Measurements from ENCODE around the gene MACC1. TPM values are rescaled to one million over a fixed set of nuclear protein-coding genes. Genes with fewer than 3 reads are reported as not detected.

The MACC1 gene
- total and polyA plus RNA-seq, 10 of the 15 experiments (the other 5 are each of a cell fraction or from before 2014, with no cell fraction given): 6.0 to 61.1 (median 12.7) TPM

DNA sequence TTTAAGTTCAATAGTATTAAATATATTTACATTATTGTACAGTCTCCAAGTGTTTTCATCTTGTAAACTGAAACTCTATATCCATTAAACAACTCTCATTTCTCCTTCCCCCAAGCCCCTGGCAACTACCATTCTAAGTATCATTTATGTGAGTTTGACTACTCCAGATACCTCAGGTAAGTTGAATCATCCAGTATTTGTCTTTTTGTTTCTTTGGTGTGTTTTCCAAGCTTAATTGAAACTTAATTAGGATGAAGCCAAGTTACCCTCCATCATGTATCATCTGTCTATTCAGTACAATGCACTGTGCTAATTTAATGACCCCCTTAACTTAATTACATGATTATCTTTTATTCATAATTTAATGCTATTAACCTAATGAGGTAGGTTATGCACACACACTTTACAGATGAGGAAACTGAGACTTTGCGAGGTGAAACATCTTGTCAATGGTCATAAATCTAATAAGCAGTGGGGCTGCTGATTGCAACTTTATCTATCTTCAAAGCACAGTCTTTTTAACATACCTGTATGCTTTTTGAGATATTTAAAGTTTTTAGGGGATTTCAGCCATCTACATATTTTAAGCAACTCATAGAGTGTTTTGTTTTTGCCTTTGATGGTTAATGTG lies 663 bp downstream of the MACC1 start:
- ATAC-seq (no peak), FAIRE-seq (no peak), DNase-seq (ENCODE audit: low read depth, low spot score) (no peak)
- Histone ChIP-seq H3K79me2 (ENCODE audit: control insufficient read depth, insufficient read depth, low read length) (peaks cover 58% of the 10 kb centered on the region), H3K4me1 (ENCODE audit: control insufficient read depth, insufficient read depth, low read length) (peaks cover 34% of the 10 kb centered on the region), H3K4me2 (ENCODE audit: control insufficient read depth, insufficient read depth) (peak overlapping the region; percentile 91), H3K9ac (ENCODE audit: control insufficient read depth, insufficient read depth, low read length) (peak overlapping the region; percentile 58), H3K27ac (ENCODE audit: control insufficient read depth, insufficient read depth) (peak overlapping the region; percentile 63), H3K9me3 (replicated peaks; ENCODE audit: control insufficient read depth, insufficient read depth, low read length) (peaks cover 14% of the 10 kb centered on the region; the same call in 2 of the 3 replicates), H2AFZ (ENCODE audit: control insufficient read depth, low read depth, low read length) (no peak overlapping the region; the same call in 1 of the 2 replicates), H3K36me3 (ENCODE audit: control insufficient read depth in 2 of 2, insufficient read depth in 2 of 2, low read length in 1 of 2) (peaks cover 0 to 4% of the 10 kb centered on the region in 2 experiments; a peak in 2 of 4 replicates), H3K27me3 (replicated peaks in 1 of 2; ENCODE audit: control insufficient read depth in 2 of 2, insufficient read depth in 2 of 2, low read length in 1 of 2) (no peaks in the 10 kb centered on the region), H3K4me3 (peak overlapping the region; percentile 55), H4K20me1 (ENCODE audit: control insufficient read depth, insufficient read depth) (no peaks in the 10 kb centered on the region)
- CTCF ChIA-PET: interaction anchor here (0.9 to 8.1 kb wide), 12 partner anchors 13 to 195 kb away, joined by 3 to 159 read pairs (median 4); partner anchors contain the start of gene ITGB8
- in situ Hi-C loops (cut with MboI) (loop anchor here (5.0 kb wide), 1 partner anchor 71 kb away; no protein-coding TSS in a partner anchor), intact Hi-C loops (cut with micrococcal nuclease; ENCODE audit: unreplicated experiment) (loop anchor here (1.0 kb wide), 2 partner anchors 17 to 113 kb away; no protein-coding TSS in a partner anchor)
- SMC1A ChIA-PET (ENCODE audit: uncharacterized antibody, unreplicated experiment): interaction anchor here (0.8 to 16.9 kb wide), 10 partner anchors 13 to 107 kb away, joined by 3 to 474 read pairs (median 24); no protein-coding TSS in a partner anchor
- POLR2A ChIA-PET: interaction anchor here (0.5 to 5.9 kb wide), 9 partner anchors 22 to 252 kb away, joined by 3 to 151 read pairs (median 4); no protein-coding TSS in a partner anchor
- WGBS (ENCODE audit: insufficient coverage, insufficient replicate concordance, low lambda C conversion rate, missing lambda C conversion rate): 0% methylated on average over 1 of the region's 1 CpG
- TSS peak; percentile 63 for BruUV-seq (replicated peaks)
- RAD21 ChIA-PET (ENCODE audit: unreplicated experiment): interaction anchor here (0.9 to 7.9 kb wide), 14 partner anchors 13 to 117 kb away, joined by 3 to 230 read pairs (median 9); partner anchors contain the start of gene ITGB8
- TF ChIP-seq, protein P1, sequence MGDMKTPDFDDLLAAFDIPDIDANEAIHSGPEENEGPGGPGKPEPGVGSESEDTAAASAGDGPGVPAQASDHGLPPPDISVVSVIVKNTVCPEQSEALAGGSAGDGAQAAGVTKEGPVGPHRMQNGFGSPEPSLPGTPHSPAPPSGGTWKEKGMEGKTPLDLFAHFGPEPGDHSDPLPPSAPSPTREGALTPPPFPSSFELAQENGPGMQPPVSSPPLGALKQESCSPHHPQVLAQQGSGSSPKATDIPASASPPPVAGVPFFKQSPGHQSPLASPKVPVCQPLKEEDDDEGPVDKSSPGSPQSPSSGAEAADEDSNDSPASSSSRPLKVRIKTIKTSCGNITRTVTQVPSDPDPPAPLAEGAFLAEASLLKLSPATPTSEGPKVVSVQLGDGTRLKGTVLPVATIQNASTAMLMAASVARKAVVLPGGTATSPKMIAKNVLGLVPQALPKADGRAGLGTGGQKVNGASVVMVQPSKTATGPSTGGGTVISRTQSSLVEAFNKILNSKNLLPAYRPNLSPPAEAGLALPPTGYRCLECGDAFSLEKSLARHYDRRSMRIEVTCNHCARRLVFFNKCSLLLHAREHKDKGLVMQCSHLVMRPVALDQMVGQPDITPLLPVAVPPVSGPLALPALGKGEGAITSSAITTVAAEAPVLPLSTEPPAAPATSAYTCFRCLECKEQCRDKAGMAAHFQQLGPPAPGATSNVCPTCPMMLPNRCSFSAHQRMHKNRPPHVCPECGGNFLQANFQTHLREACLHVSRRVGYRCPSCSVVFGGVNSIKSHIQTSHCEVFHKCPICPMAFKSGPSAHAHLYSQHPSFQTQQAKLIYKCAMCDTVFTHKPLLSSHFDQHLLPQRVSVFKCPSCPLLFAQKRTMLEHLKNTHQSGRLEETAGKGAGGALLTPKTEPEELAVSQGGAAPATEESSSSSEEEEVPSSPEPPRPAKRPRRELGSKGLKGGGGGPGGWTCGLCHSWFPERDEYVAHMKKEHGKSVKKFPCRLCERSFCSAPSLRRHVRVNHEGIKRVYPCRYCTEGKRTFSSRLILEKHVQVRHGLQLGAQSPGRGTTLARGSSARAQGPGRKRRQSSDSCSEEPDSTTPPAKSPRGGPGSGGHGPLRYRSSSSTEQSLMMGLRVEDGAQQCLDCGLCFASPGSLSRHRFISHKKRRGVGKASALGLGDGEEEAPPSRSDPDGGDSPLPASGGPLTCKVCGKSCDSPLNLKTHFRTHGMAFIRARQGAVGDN (IDR thresholded peaks at IDR 0.05): 0 out of 2 replicates have a peak, but pooled peaks have one; percentile 25
- TF ChIP-seq, protein P2, sequence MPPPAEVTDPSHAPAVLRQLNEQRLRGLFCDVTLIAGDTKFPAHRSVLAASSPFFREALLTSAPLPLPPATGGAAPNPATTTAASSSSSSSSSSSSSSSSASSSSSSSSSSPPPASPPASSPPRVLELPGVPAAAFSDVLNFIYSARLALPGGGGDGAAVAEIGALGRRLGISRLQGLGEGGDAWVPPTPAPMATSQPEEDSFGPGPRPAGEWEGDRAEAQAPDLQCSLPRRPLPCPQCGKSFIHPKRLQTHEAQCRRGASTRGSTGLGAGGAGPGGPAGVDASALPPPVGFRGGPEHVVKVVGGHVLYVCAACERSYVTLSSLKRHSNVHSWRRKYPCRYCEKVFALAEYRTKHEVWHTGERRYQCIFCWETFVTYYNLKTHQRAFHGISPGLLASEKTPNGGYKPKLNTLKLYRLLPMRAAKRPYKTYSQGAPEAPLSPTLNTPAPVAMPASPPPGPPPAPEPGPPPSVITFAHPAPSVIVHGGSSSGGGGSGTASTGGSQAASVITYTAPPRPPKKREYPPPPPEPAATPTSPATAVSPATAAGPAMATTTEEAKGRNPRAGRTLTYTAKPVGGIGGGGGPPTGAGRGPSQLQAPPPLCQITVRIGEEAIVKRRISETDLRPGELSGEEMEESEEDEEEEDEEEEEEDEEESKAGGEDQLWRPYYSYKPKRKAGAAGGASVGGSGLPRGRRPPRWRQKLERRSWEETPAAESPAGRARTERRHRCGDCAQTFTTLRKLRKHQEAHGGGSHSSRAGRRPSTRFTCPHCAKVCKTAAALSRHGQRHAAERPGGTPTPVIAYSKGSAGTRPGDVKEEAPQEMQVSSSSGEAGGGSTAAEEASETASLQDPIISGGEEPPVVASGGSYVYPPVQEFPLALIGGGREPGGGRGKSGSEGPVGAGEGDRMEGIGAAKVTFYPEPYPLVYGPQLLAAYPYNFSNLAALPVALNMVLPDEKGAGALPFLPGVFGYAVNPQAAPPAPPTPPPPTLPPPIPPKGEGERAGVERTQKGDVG (CRISPR knock-in tag; IDR thresholded peaks at IDR 0.05): no peak
- no peak for TF ChIP-seq STAT3 (IDR thresholded peaks at IDR 0.05; ENCODE audit: low read depth, low read length)
- peak; percentile 71; the same call in 1 of the 2 replicates for TF ChIP-seq LARP7 (IDR thresholded peaks at IDR 0.05)
- TF ChIP-seq KDM1A (IDR thresholded peaks at IDR 0.05; ENCODE audit: borderline replicate concordance): no peak
- peak; percentile 7; the same call in 1 of the 2 replicates for TF ChIP-seq RAD51 (IDR thresholded peaks at IDR 0.05)
- TF ChIP-seq CHD1 (IDR thresholded peaks at IDR 0.05; ENCODE audit: low read depth, low read length): no peak
- TF ChIP-seq BMI1 (IDR thresholded peaks at IDR 0.05; ENCODE audit: borderline replicate concordance): peak; percentile 26; the same call in 1 of the 2 replicates
- TF ChIP-seq NR2F1 (conservative IDR thresholded peaks at IDR 0.05): no peak
- no peak for TF ChIP-seq NFYA (IDR thresholded peaks at IDR 0.05; ENCODE audit: borderline replicate concordance, low read depth, low read length)
- no peak for TF ChIP-seq RBBP5 (conservative IDR thresholded peaks at IDR 0.05)
- no peak for TF ChIP-seq PAX5 (IDR thresholded peaks at IDR 0.05; ENCODE audit: borderline replicate concordance, low read depth, low read length)
- TF ChIP-seq, protein P3, sequence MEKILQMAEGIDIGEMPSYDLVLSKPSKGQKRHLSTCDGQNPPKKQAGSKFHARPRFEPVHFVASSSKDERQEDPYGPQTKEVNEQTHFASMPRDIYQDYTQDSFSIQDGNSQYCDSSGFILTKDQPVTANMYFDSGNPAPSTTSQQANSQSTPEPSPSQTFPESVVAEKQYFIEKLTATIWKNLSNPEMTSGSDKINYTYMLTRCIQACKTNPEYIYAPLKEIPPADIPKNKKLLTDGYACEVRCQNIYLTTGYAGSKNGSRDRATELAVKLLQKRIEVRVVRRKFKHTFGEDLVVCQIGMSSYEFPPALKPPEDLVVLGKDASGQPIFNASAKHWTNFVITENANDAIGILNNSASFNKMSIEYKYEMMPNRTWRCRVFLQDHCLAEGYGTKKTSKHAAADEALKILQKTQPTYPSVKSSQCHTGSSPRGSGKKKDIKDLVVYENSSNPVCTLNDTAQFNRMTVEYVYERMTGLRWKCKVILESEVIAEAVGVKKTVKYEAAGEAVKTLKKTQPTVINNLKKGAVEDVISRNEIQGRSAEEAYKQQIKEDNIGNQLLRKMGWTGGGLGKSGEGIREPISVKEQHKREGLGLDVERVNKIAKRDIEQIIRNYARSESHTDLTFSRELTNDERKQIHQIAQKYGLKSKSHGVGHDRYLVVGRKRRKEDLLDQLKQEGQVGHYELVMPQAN (conservative IDR thresholded peaks at IDR 0.05): no peak
- TF ChIP-seq BACH1 (IDR thresholded peaks at IDR 0.05; ENCODE audit: borderline replicate concordance): 0 out of 2 replicates have a peak, but pooled peaks have one; percentile 42

Measured in GM12878 (cell line).